ENCODE measurements around the gene TMPO.

- TF ChIP-seq, protein P1, sequence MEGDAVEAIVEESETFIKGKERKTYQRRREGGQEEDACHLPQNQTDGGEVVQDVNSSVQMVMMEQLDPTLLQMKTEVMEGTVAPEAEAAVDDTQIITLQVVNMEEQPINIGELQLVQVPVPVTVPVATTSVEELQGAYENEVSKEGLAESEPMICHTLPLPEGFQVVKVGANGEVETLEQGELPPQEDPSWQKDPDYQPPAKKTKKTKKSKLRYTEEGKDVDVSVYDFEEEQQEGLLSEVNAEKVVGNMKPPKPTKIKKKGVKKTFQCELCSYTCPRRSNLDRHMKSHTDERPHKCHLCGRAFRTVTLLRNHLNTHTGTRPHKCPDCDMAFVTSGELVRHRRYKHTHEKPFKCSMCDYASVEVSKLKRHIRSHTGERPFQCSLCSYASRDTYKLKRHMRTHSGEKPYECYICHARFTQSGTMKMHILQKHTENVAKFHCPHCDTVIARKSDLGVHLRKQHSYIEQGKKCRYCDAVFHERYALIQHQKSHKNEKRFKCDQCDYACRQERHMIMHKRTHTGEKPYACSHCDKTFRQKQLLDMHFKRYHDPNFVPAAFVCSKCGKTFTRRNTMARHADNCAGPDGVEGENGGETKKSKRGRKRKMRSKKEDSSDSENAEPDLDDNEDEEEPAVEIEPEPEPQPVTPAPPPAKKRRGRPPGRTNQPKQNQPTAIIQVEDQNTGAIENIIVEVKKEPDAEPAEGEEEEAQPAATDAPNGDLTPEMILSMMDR (conservative IDR thresholded peaks at IDR 0.05; ENCODE audit: low read depth in 2 of 2): no peak
- TF ChIP-seq REST (IDR thresholded peaks at IDR 0.05; ENCODE audit: unreplicated experiment): no peak
Measured at GRCh38 chr12:98579347-98579746, 64.0 kb downstream of the TMPO start.

Data from GM23338 (cell line).